HEK293 (cell line): Measurements from ENCODE around the gene SIRT4.

Experiments
- MYNN ChIP-seq: fragments of 450-650 bp; formaldehyde crosslinking; IDR thresholded peaks from 2 replicates; pipeline ENCODE4 v1.5.1; 2016; ENCODE audit warnings: missing biosample characterization, missing genetic modification characterization, borderline replicate concordance
- WT1 ChIP-seq: fragments of 450-650 bp; formaldehyde crosslinking; IDR thresholded peaks from 2 replicates; pipeline ENCODE4 v1.5.1; 2016; ENCODE audit warnings: missing biosample characterization, missing genetic modification characterization
- YY2 ChIP-seq: fragments of 450-650 bp; formaldehyde crosslinking; IDR thresholded peaks from 2 replicates; pipeline ENCODE4 v1.5.1; 2016; ENCODE audit warnings: missing biosample characterization, missing genetic modification characterization
- ZNF211 ChIP-seq: fragments of 450-650 bp; formaldehyde crosslinking; IDR thresholded peaks from 2 replicates; pipeline ENCODE4 v1.5.1; 2016; ENCODE audit warnings: low read depth, missing biosample characterization, missing genetic modification characterization
- ZNF302 ChIP-seq: fragments of 450-650 bp; formaldehyde crosslinking; IDR thresholded peaks from 2 replicates; pipeline ENCODE4 v1.5.1; 2016; ENCODE audit warnings: missing biosample characterization, missing genetic modification characterization, low read depth
- ZNF416 ChIP-seq: fragments of 450-650 bp; formaldehyde crosslinking; IDR thresholded peaks from 2 replicates; pipeline ENCODE4 v1.5.1; 2016; ENCODE audit warnings: missing biosample characterization, missing genetic modification characterization
- ZNF530 ChIP-seq: fragments of 450-650 bp; formaldehyde crosslinking; IDR thresholded peaks from 2 replicates; pipeline ENCODE4 v1.5.1; 2016; ENCODE audit warnings: low read depth, missing biosample characterization, missing genetic modification characterization
- ZNF560 ChIP-seq: fragments of 450-650 bp; formaldehyde crosslinking; IDR thresholded peaks from 2 replicates; pipeline ENCODE4 v1.5.1; 2017; ENCODE audit warnings: missing biosample characterization, missing genetic modification characterization, borderline replicate concordance
- ZNF776 ChIP-seq: fragments of 450-650 bp; formaldehyde crosslinking; IDR thresholded peaks from 2 replicates; pipeline ENCODE4 v1.5.0; 2017; ENCODE audit warnings: missing biosample characterization, missing genetic modification characterization, borderline replicate concordance
- TF ChIP-seq, protein P1 (sequence below): fragments of 450-650 bp; formaldehyde crosslinking; IDR thresholded peaks from 2 replicates; pipeline ENCODE4 v1.5.1; 2016; ENCODE audit warnings: missing biosample characterization, missing genetic modification characterization
- TF ChIP-seq, protein P2 (sequence below): fragments of 450-650 bp; formaldehyde crosslinking; IDR thresholded peaks from 2 replicates; pipeline ENCODE4 v1.5.1; 2016; ENCODE audit warnings: missing biosample characterization, missing genetic modification characterization
- TF ChIP-seq, protein P3 (sequence below): fragments of 450-650 bp; formaldehyde crosslinking; IDR thresholded peaks from 2 replicates; pipeline ENCODE4 v1.5.1; 2017; ENCODE audit warnings: missing biosample characterization, missing genetic modification characterization

DNA sequence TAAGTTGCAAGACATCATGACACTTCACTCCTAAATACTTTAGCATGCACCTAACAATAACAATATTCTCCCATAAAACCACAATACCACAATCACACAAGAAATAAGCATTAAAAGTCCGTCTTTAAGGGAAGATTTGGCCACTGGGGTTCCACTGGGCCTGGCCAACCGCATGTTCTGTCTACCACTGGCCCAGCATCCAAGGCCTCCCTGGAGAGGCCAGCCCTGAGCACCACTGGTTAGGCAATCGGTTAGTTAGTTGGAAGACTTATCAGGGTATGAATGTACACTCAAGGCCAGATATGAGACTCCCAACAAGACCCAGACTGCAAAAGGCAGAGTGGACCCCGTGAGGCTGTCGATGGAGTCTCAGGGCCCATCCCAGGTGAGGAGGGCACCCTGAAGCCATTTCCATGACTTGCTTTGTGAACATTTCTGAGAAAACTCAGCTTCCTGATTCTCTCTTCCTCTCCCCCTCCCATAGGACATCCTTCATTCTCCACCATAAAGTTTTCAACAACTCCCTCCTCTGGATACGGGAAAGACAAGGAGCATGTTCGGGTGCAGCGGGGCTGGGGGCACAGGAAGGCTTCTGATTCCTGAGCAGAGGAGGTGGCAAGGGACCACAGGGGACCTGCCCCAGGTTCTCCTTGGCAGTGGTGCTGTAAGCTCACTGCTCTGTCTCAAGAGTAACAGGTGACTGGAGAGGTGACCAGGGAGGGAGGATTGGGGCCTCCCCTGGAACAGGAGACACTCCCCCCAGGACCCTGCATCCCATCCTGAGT, 42.5 kb upstream of the SIRT4 start:
- TF ChIP-seq ZNF530 (tag by site-specific recombination): no peak
- TF ChIP-seq ZNF302 (tag by site-specific recombination): no peak
- TF ChIP-seq, protein P1, sequence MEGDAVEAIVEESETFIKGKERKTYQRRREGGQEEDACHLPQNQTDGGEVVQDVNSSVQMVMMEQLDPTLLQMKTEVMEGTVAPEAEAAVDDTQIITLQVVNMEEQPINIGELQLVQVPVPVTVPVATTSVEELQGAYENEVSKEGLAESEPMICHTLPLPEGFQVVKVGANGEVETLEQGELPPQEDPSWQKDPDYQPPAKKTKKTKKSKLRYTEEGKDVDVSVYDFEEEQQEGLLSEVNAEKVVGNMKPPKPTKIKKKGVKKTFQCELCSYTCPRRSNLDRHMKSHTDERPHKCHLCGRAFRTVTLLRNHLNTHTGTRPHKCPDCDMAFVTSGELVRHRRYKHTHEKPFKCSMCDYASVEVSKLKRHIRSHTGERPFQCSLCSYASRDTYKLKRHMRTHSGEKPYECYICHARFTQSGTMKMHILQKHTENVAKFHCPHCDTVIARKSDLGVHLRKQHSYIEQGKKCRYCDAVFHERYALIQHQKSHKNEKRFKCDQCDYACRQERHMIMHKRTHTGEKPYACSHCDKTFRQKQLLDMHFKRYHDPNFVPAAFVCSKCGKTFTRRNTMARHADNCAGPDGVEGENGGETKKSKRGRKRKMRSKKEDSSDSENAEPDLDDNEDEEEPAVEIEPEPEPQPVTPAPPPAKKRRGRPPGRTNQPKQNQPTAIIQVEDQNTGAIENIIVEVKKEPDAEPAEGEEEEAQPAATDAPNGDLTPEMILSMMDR (tag by site-specific recombination): no peak
- TF ChIP-seq ZNF211 (tag by site-specific recombination): no peak
- TF ChIP-seq, protein P2, sequence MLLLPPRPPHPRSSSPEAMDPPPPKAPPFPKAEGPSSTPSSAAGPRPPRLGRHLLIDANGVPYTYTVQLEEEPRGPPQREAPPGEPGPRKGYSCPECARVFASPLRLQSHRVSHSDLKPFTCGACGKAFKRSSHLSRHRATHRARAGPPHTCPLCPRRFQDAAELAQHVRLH (tag by site-specific recombination): no peak
- no peak for TF ChIP-seq MYNN (tag by site-specific recombination)
- TF ChIP-seq, protein P3, sequence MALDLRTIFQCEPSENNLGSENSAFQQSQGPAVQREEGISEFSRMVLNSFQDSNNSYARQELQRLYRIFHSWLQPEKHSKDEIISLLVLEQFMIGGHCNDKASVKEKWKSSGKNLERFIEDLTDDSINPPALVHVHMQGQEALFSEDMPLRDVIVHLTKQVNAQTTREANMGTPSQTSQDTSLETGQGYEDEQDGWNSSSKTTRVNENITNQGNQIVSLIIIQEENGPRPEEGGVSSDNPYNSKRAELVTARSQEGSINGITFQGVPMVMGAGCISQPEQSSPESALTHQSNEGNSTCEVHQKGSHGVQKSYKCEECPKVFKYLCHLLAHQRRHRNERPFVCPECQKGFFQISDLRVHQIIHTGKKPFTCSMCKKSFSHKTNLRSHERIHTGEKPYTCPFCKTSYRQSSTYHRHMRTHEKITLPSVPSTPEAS (tag by site-specific recombination): no peak
- TF ChIP-seq ZNF776 (tag by site-specific recombination): no peak
- TF ChIP-seq WT1 (tag by site-specific recombination): no peak
- TF ChIP-seq YY2: no peak
- TF ChIP-seq ZNF416 (tag by site-specific recombination): no peak
- TF ChIP-seq ZNF560 (tag by site-specific recombination): no peak
